ENCODE data around the gene UQCRC2. TPM values are rescaled to one million over a fixed set of nuclear protein-coding genes. Genes with fewer than 3 reads are reported as not detected.

Gene UQCRC2
- total and polyA plus RNA-seq, 2 donors (not counting 3 experiments of a cell fraction or from before 2014, with no cell fraction given): 132 to 189 TPM

- no peak for DNase-seq (ENCODE audit: low read depth, low spot score)
- BruUV-seq (replicated peaks): no TSS peak
- dilution Hi-C loops (cut with MboI; ENCODE audit: extremely low pct_ligation_motif_present, low sequenced_read_pairs): no loop called here
- no peaks in the 10 kb centered on the region for H3K9me3 ChIP-seq (replicated peaks; ENCODE audit: control insufficient read depth, insufficient read depth, low read length)
- peaks cover 14% of the 10 kb centered on the region for H3K4me1 ChIP-seq (ENCODE audit: control insufficient read depth, extremely low read depth, insufficient read depth, low read length)
- no peak overlapping the region for H3K27ac ChIP-seq (ENCODE audit: insufficient read depth, low read depth, low read length)
- CTCF ChIA-PET: interaction anchor here (1.0 to 27.0 kb wide), 7 partner anchors 9 to 171 kb away, joined by 3 to 994 read pairs (median 4); partner anchors contain the start of gene MOSMO
- peaks cover 11% of the 10 kb centered on the region for H4K20me1 ChIP-seq (replicated peaks; ENCODE audit: control insufficient read depth, extremely low read depth, insufficient read depth, low read length)
- TF ChIP-seq, protein P1, sequence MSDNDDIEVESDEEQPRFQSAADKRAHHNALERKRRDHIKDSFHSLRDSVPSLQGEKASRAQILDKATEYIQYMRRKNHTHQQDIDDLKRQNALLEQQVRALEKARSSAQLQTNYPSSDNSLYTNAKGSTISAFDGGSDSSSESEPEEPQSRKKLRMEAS (IDR thresholded peaks at IDR 0.05; ENCODE audit: insufficient read depth, insufficient read length): no peak
- TF ChIP-seq POLR2AphosphoS5 (IDR thresholded peaks at IDR 0.05; ENCODE audit: insufficient read depth, low read depth, low read length): no peak
- no peak for TF ChIP-seq JUN (IDR thresholded peaks at IDR 0.05; ENCODE audit: borderline replicate concordance, insufficient read depth, insufficient read length, low read depth)
- TF ChIP-seq EZH2 (IDR thresholded peaks at IDR 0.05; ENCODE audit: borderline replicate concordance, low read depth, low read length, severe bottlenecking): no peak
- TF ChIP-seq FOS (IDR thresholded peaks at IDR 0.05; ENCODE audit: borderline replicate concordance, insufficient read depth, low read length): no peak
- no peak for TF ChIP-seq POLR2A (IDR thresholded peaks at IDR 0.05; ENCODE audit: low read depth, low read length)
- TF ChIP-seq MYC (IDR thresholded peaks at IDR 0.05; ENCODE audit: low read depth, low read length): no peak
- TF ChIP-seq GATA2 (IDR thresholded peaks at IDR 0.05; ENCODE audit: insufficient read depth, insufficient read length, low read depth, low read length): no peak
- TF ChIP-seq CTCF (IDR thresholded peaks at IDR 0.05; ENCODE audit: extremely low read depth in 1 of 2, insufficient read depth in 1 of 2, low read depth in 1 of 2, low read length in 2 of 2): no peak
- H3K9me1 ChIP-seq (replicated peaks; ENCODE audit: control insufficient read depth, extremely low read depth, insufficient read depth, low read length): no peaks in the 10 kb centered on the region
- H3K4me2 ChIP-seq (ENCODE audit: insufficient read depth, low read length): no peak overlapping the region
- intact Hi-C loops (cut with micrococcal nuclease): no loop called here
- H3K9ac ChIP-seq (replicated peaks; ENCODE audit: extremely low read depth, insufficient read depth, low read length): no peak overlapping the region
- POLR2A ChIA-PET: no interaction called here
- no peaks in the 10 kb centered on the region for H3K36me3 ChIP-seq (ENCODE audit: control insufficient read depth in 2 of 2, extremely low read depth in 1 of 2, insufficient read depth in 2 of 2, low read length in 2 of 2)
- no peak overlapping the region for H2AFZ ChIP-seq (ENCODE audit: low read depth, low read length)
- H3K27me3 ChIP-seq (ENCODE audit: control insufficient read depth in 2 of 2, insufficient read depth in 2 of 2, low read length in 2 of 2): no peaks in the 10 kb centered on the region
- no peak overlapping the region for H3K4me3 ChIP-seq (replicated peaks in 1 of 3; ENCODE audit: insufficient read depth in 1 of 3, low read depth in 1 of 3, low read length in 3 of 3)
- peaks cover 95% of the 10 kb centered on the region for H3K79me2 ChIP-seq (ENCODE audit: control insufficient read depth, insufficient read depth, low read length)
- no peak for FAIRE-seq
Observed at GRCh38 chr16:22016927-22017326, 63.8 kb downstream of the UQCRC2 start.

All from endothelial cell of umbilical vein (primary cell).